ENCODE measurements around the gene ARID1A.

DNA sequence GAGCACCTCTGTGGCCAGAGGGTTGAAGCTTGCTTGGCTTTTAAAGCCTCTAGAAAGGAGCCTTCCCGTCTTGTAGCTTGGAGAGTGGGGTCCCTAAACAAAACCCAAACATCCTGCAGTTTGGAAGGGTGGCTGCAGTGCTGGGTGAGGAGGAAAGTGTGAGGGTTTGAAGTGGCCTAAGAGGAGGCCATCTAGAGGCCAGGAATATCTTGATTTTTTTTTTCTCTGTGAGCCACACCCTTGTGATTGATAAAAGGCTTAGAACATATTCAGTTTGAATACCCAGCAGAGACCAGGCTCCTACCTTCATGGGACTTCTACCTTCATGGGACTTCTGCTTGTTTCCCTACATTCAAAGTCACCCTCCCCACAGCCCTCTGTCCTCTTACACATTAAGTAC lies 54.6 kb downstream of the ARID1A start:
- TF ChIP-seq, protein P1, sequence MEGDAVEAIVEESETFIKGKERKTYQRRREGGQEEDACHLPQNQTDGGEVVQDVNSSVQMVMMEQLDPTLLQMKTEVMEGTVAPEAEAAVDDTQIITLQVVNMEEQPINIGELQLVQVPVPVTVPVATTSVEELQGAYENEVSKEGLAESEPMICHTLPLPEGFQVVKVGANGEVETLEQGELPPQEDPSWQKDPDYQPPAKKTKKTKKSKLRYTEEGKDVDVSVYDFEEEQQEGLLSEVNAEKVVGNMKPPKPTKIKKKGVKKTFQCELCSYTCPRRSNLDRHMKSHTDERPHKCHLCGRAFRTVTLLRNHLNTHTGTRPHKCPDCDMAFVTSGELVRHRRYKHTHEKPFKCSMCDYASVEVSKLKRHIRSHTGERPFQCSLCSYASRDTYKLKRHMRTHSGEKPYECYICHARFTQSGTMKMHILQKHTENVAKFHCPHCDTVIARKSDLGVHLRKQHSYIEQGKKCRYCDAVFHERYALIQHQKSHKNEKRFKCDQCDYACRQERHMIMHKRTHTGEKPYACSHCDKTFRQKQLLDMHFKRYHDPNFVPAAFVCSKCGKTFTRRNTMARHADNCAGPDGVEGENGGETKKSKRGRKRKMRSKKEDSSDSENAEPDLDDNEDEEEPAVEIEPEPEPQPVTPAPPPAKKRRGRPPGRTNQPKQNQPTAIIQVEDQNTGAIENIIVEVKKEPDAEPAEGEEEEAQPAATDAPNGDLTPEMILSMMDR (IDR thresholded peaks at IDR 0.05; ENCODE audit: low read depth, low read length): no peak
- no peak for TF ChIP-seq EZH2phosphoT487 (IDR thresholded peaks at IDR 0.05; ENCODE audit: low read depth)

All from OCI-LY3 (cell line).